HEK293T (cell line): ENCODE results near the gene KLF6.

Experiments used
- ARNT ChIP-seq: fragments of 450-650 bp; IDR thresholded peaks from 2 replicates; pipeline ENCODE4 v1.6.1; 2017; ENCODE audit warnings: mild to moderate bottlenecking
- ELF4 ChIP-seq: fragments of 450-650 bp; IDR thresholded peaks from 2 replicates; pipeline ENCODE4 v1.6.1; 2017; ENCODE audit warnings: antibody characterized with exemption
- FOXA1 ChIP-seq: fragments of 450-650 bp; IDR thresholded peaks from 2 replicates; pipeline ENCODE4 v1.6.1; 2016; ENCODE audit warnings: mild to moderate bottlenecking
- FOXM1 ChIP-seq: fragments of 450-650 bp; IDR thresholded peaks from 2 replicates; pipeline ENCODE4 v1.6.1; 2017; ENCODE audit warnings: mild to moderate bottlenecking, borderline replicate concordance
- HDGF ChIP-seq: fragments of 450-650 bp; IDR thresholded peaks from 2 replicates; pipeline ENCODE4 v1.6.1; 2017; ENCODE audit warnings: antibody characterized with exemption, borderline replicate concordance
- SP1 ChIP-seq: fragments of 450-650 bp; IDR thresholded peaks from 2 replicates; pipeline ENCODE4 v1.6.1; 2017
- SUZ12 ChIP-seq: fragments of 450-650 bp; IDR thresholded peaks from 2 replicates; pipeline ENCODE4 v1.6.1; 2016; ENCODE audit warnings: mild to moderate bottlenecking

GRCh38 chr10:3775696-3776551 lies 9.1 kb downstream of the KLF6 start:
- TF ChIP-seq FOXA1 (no peak), FOXM1 (no peak), ELF4 (no peak), HDGF (no peak), SP1 (no peak), ARNT (no peak), SUZ12 (no peak)
